Germinal center (tissue), 1 donor: ENCODE results near the gene TMEM63C.

Experiments used
- DNase-seq: peaks from one replicate; pipeline ENCODE4 v3.0.0; 2012; ENCODE audit warnings: mixed read lengths, low spot score

The TMEM63C gene

GRCh38 chr14:77181603-77182437, at the start of gene TMEM63C:
Gene TMEM63C, plus strand, starts transcription at chr14:77181798. Its CDS starts 37,016 bp downstream, at chr14:77218814.
- DNase-seq: peak; percentile 90

- no peak for DNase-seq
Measured at GRCh38 chr14:77131871-77132486, 49.6 kb upstream of the TMEM63C start.

GRCh38 chr14:77133720-77134338, 47.8 kb upstream of the TMEM63C start:
- DNase-seq: peak; percentile 83

GRCh38 chr14:77139022-77139421, 42.6 kb upstream of the TMEM63C start:
- no peak for DNase-seq

GRCh38 chr14:77139540-77140358, 41.8 kb upstream of the TMEM63C start:
- DNase-seq: peak; percentile 78

- no peak for DNase-seq
Measured at GRCh38 chr14:77140359-77141213, 41.0 kb upstream of the TMEM63C start.

GRCh38 chr14:77141214-77142004, 40.2 kb upstream of the TMEM63C start, which contains the start of gene ZDHHC22:
Gene ZDHHC22, minus strand, starts transcription at chr14:77141791. Its CDS starts 2,053 bp downstream, at chr14:77139738.
- peak; percentile 60 for DNase-seq

GRCh38 chr14:77142005-77142800, 39.4 kb upstream of the TMEM63C start:
- no peak for DNase-seq

- no peak for DNase-seq
Measured at GRCh38 chr14:77143071-77143470, 38.5 kb upstream of the TMEM63C start.

- no peak for DNase-seq
Measured at GRCh38 chr14:77144412-77145115, 37.0 kb upstream of the TMEM63C start.

GRCh38 chr14:77145975-77146740, 35.4 kb upstream of the TMEM63C start:
- DNase-seq: no peak

GRCh38 chr14:77148510-77149231, 32.9 kb upstream of the TMEM63C start:
- DNase-seq: no peak

GRCh38 chr14:77151245-77151644, 30.4 kb upstream of the TMEM63C start:
- DNase-seq: peak; percentile 36

GRCh38 chr14:77151918-77152588, 29.5 kb upstream of the TMEM63C start:
- DNase-seq: peak; percentile 67

- no peak for DNase-seq
Measured at GRCh38 chr14:77153802-77154201, 27.8 kb upstream of the TMEM63C start.

- no peak for DNase-seq
Measured at GRCh38 chr14:77154421-77154820, 27.2 kb upstream of the TMEM63C start.

- DNase-seq: no peak
Measured at GRCh38 chr14:77155083-77155482, 26.5 kb upstream of the TMEM63C start.
